ENCODE data around the gene GPC6. TPM values are rescaled to one million over a fixed set of nuclear protein-coding genes. Genes with fewer than 3 reads are reported as not detected.

GPC6 gene
- total RNA-seq, 5 donors from 2014 or later (not counting 1 experiment from before 2014, with no cell fraction given), result 0.03 to 0.18 (median 0.06) TPM; not detected in 2

DNA sequence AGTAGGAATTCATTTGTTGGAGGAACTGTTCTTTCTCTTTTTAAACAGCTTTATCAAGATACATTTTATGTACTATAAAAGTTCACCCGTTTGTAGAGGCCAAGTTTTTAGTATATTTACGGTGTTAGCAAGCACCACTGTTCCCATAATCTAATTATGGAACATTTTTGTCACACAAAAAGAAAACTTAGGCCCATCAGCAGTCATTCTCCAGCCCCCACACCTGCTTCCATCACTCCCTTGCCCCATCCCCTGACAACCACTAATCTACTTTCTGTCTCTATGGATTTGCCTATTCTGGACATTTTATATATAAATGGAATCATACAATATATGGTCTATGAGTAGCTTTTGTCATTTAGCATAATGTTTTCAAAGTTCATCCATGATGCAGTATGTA, 787.9 kb downstream of the GPC6 start:
- Mint-ChIP-seq H3K27ac (no peak overlapping the region), H3K4me1 (no peaks in the 10 kb centered on the region), H3K36me3 (no peaks in the 10 kb centered on the region), H3K9me3 (no peaks in the 10 kb centered on the region), H3K27me3 (peaks cover 5 to 16% of the 10 kb centered on the region in 2 donors), H3K4me3 (no peak overlapping the region)
- no CpG with 5 or more reads among the region's 2 CpGs for WGBS (ENCODE audit: insufficient coverage)
- no peaks in the 10 kb centered on the region for H3K36me3 ChIP-seq (ENCODE audit: control insufficient read depth in 2 of 2, extremely low read depth in 1 of 2, insufficient read depth in 1 of 2, low read length in 1 of 2)
- no peaks in the 10 kb centered on the region for H3K4me1 ChIP-seq (ENCODE audit: control insufficient read depth in 1 of 2, extremely low read depth in 1 of 2, insufficient read depth in 2 of 2, low read length in 2 of 2)
- ChIA-PET CTCF (no interaction called here), POLR2A (no interaction called here)
- no peaks in the 10 kb centered on the region for H3K9me3 ChIP-seq
- no peak overlapping the region for H3K27ac ChIP-seq (ENCODE audit: low read length)
- peaks cover 0 to 5% of the 10 kb centered on the region in 2 experiments for H3K27me3 ChIP-seq (replicated peaks in 1 of 2; ENCODE audit: control insufficient read depth in 2 of 2, extremely low read depth in 1 of 2, insufficient read depth in 2 of 2, low read length in 1 of 2)
- no peak for ATAC-seq (replicated peaks in 1 of 4)
- no peak overlapping the region for H3K4me3 ChIP-seq (ENCODE audit: control insufficient read depth in 1 of 2, extremely low read depth in 1 of 2, low read length in 1 of 2)
- DNase-seq, result no peak

DNA sequence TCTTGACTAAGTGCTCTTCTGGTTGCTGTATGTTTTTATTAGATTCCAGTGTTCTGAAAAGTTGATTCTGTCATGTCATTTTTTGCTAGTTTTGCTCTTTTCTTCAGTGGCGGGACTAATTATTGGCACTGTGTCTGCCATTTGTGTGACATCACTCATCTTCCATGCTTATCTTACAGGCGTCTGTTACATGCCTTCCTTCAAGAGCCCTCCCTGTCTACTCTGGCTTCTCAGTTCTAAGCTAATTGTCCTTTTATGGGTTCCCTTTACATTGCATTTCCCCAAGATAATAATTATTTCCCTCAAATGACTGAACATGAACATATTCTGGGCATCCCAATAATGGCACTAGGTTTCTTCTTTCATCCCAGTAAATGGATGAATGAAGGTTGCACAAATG, 793.8 kb downstream of the GPC6 start:
- no peaks in the 10 kb centered on the region for H3K4me1 Mint-ChIP-seq

DNA sequence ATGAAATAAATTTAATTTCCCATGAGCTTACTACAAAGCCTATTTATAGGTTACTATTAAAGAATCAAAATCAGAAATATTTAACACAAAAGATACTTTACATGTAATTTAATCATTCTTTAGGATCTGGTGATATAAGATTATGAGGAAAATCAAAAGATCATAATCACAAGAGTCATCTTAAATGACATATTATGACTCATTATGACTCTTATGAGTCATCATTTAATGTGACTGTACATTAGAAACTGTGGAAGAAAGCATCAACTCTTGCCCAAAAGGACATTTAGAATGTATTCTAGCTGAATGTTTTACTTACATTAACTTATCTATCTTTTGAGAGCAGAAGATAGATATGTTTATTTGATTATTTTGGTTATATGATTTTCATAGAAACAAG, 794.2 kb downstream of the GPC6 start:
- CTCF ChIA-PET, result interaction anchor here in 1 of 2 donors (0.6 kb wide), 1 partner anchor 93 kb away, joined by 5 read pairs; no protein-coding TSS in a partner anchor
- Histone ChIP-seq H3K27ac (ENCODE audit: low read length) (no peak overlapping the region), H3K9me3 (no peaks in the 10 kb centered on the region), H3K4me1 (ENCODE audit: control insufficient read depth in 1 of 2, extremely low read depth in 1 of 2, insufficient read depth in 2 of 2, low read length in 2 of 2) (no peaks in the 10 kb centered on the region), H3K36me3 (ENCODE audit: control insufficient read depth in 2 of 2, extremely low read depth in 1 of 2, insufficient read depth in 1 of 2, low read length in 1 of 2) (no peaks in the 10 kb centered on the region), H3K27me3 (replicated peaks in 1 of 2; ENCODE audit: control insufficient read depth in 2 of 2, extremely low read depth in 1 of 2, insufficient read depth in 2 of 2, low read length in 1 of 2) (peaks cover 0 to 5% of the 10 kb centered on the region in 2 experiments), H3K4me3 (ENCODE audit: control insufficient read depth in 1 of 2, extremely low read depth in 1 of 2, low read length in 1 of 2) (no peak overlapping the region)
- ATAC-seq (replicated peaks in 1 of 4) (no peak), DNase-seq (no peak)
- H3K36me3 Mint-ChIP-seq, result no peaks in the 10 kb centered on the region
- POLR2A ChIA-PET, result interaction anchor here in 1 of 2 donors (0.6 to 0.7 kb wide), 2 partner anchors 177 to 306 kb away, joined by 3 read pairs; no protein-coding TSS in a partner anchor
- no peak overlapping the region for H3K4me3 Mint-ChIP-seq
- H3K4me1 Mint-ChIP-seq, result no peaks in the 10 kb centered on the region
- peaks cover 13 to 24% of the 10 kb centered on the region in 2 donors for H3K27me3 Mint-ChIP-seq
- H3K9me3 Mint-ChIP-seq, result no peaks in the 10 kb centered on the region
- no peak overlapping the region for H3K27ac Mint-ChIP-seq

More for the DNA sequence above, 793.8 kb downstream of the GPC6 start:
- Mint-ChIP-seq H3K36me3 (no peaks in the 10 kb centered on the region), H3K27ac (no peak overlapping the region), H3K27me3 (peaks cover 13 to 24% of the 10 kb centered on the region in 2 donors), H3K4me3 (no peak overlapping the region), H3K9me3 (no peaks in the 10 kb centered on the region)
- Histone ChIP-seq H3K36me3 (ENCODE audit: control insufficient read depth in 2 of 2, extremely low read depth in 1 of 2, insufficient read depth in 1 of 2, low read length in 1 of 2) (no peaks in the 10 kb centered on the region), H3K27ac (ENCODE audit: low read length) (no peak overlapping the region), H3K27me3 (replicated peaks in 1 of 2; ENCODE audit: control insufficient read depth in 2 of 2, extremely low read depth in 1 of 2, insufficient read depth in 2 of 2, low read length in 1 of 2) (peaks cover 0 to 5% of the 10 kb centered on the region in 2 experiments), H3K4me3 (ENCODE audit: control insufficient read depth in 1 of 2, extremely low read depth in 1 of 2, low read length in 1 of 2) (no peak overlapping the region), H3K4me1 (ENCODE audit: control insufficient read depth in 1 of 2, extremely low read depth in 1 of 2, insufficient read depth in 2 of 2, low read length in 2 of 2) (no peaks in the 10 kb centered on the region), H3K9me3 (no peaks in the 10 kb centered on the region)
- DNase-seq (no peak), ATAC-seq (replicated peaks in 1 of 4) (no peak)
- 93% methylated on average over 2 of the region's 2 CpGs for WGBS (ENCODE audit: insufficient coverage)
- ChIA-PET CTCF (interaction anchor here in 1 of 2 donors (0.6 kb wide), 1 partner anchor 94 kb away, joined by 5 read pairs; no protein-coding TSS in a partner anchor), POLR2A (interaction anchor here in 1 of 2 donors (0.6 to 0.7 kb wide), 2 partner anchors 177 to 307 kb away, joined by 3 read pairs; no protein-coding TSS in a partner anchor)

DNA sequence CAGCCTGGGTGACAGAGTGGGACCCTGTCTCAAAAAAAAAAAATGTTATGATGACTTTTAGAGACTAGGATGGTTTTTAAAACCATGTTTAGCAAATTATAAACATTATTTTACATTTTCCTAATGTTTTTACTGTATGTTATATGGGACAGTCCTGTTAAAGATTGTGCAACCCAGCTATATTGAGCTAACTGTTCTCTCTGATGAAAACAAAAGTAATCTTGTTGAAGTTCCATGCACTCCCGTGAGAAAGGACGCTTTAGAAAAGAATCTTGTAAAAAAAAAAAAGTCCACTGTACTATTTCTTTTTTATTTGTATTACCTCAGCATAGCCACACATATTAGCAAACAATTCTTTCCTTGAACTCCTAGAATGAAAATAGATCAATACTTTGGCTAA, 801.6 kb downstream of the GPC6 start:
- Mint-ChIP-seq H3K36me3 (no peaks in the 10 kb centered on the region), H3K27me3 (peaks cover 4 to 6% of the 10 kb centered on the region in 2 donors), H3K4me3 (no peak overlapping the region), H3K4me1 (no peaks in the 10 kb centered on the region), H3K9me3 (no peaks in the 10 kb centered on the region), H3K27ac (no peak overlapping the region)
- WGBS (ENCODE audit: insufficient coverage), result no CpG with 5 or more reads among the region's 2 CpGs
- CTCF ChIA-PET, result no interaction called here
- H3K27me3 ChIP-seq (replicated peaks in 1 of 2; ENCODE audit: control insufficient read depth in 2 of 2, extremely low read depth in 1 of 2, insufficient read depth in 2 of 2, low read length in 1 of 2), result no peaks in the 10 kb centered on the region
- no peaks in the 10 kb centered on the region for H3K4me1 ChIP-seq (ENCODE audit: control insufficient read depth in 1 of 2, extremely low read depth in 1 of 2, insufficient read depth in 2 of 2, low read length in 2 of 2)
- no peak overlapping the region for H3K27ac ChIP-seq (ENCODE audit: low read length)
- POLR2A ChIA-PET, result no interaction called here
- ATAC-seq (replicated peaks in 1 of 4) (no peak), DNase-seq (no peak)
- no peak overlapping the region for H3K4me3 ChIP-seq (ENCODE audit: control insufficient read depth in 1 of 2, extremely low read depth in 1 of 2, low read length in 1 of 2)
- H3K9me3 ChIP-seq, result no peaks in the 10 kb centered on the region
- no peaks in the 10 kb centered on the region for H3K36me3 ChIP-seq (ENCODE audit: control insufficient read depth in 2 of 2, extremely low read depth in 1 of 2, insufficient read depth in 1 of 2, low read length in 1 of 2)

DNA sequence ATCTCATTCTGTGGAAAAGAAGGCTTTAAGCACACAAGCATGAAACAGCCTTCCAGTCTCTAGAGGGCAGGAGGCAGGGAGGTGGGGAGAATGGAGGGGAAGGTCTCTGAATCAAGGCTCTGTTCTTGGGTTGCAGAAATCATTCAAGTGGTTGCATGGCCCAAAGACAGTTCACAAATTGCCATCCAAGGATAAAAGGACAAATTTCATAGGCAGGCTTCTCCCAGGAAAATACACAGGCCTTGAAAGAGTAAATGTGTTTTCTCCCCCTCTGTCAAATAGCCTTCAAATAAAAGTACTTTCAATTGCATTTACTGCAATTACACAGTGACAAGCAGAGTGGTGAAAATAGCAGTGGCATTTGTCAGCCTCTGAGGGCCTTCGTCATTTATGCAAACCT, 802.0 kb downstream of the GPC6 start:
- H3K4me1 ChIP-seq (ENCODE audit: control insufficient read depth in 1 of 2, extremely low read depth in 1 of 2, insufficient read depth in 2 of 2, low read length in 2 of 2), result no peaks in the 10 kb centered on the region
- Mint-ChIP-seq H3K9me3 (no peaks in the 10 kb centered on the region), H3K4me1 (no peaks in the 10 kb centered on the region), H3K4me3 (no peak overlapping the region), H3K27me3 (peaks cover 4 to 6% of the 10 kb centered on the region in 2 donors), H3K36me3 (no peaks in the 10 kb centered on the region), H3K27ac (no peak overlapping the region)
- H3K27me3 ChIP-seq (replicated peaks in 1 of 2; ENCODE audit: control insufficient read depth in 2 of 2, extremely low read depth in 1 of 2, insufficient read depth in 2 of 2, low read length in 1 of 2), result no peaks in the 10 kb centered on the region
- H3K36me3 ChIP-seq (ENCODE audit: control insufficient read depth in 2 of 2, extremely low read depth in 1 of 2, insufficient read depth in 1 of 2, low read length in 1 of 2), result no peaks in the 10 kb centered on the region
- no peaks in the 10 kb centered on the region for H3K9me3 ChIP-seq
- POLR2A ChIA-PET, result no interaction called here
- WGBS (ENCODE audit: insufficient coverage), result no CpG with 5 or more reads among the region's 1 CpG
- no peak overlapping the region for H3K4me3 ChIP-seq (ENCODE audit: control insufficient read depth in 1 of 2, extremely low read depth in 1 of 2, low read length in 1 of 2)
- ATAC-seq (replicated peaks in 1 of 4), result no peak
- CTCF ChIA-PET, result no interaction called here
- H3K27ac ChIP-seq (ENCODE audit: low read length), result no peak overlapping the region
- no peak for DNase-seq

DNA sequence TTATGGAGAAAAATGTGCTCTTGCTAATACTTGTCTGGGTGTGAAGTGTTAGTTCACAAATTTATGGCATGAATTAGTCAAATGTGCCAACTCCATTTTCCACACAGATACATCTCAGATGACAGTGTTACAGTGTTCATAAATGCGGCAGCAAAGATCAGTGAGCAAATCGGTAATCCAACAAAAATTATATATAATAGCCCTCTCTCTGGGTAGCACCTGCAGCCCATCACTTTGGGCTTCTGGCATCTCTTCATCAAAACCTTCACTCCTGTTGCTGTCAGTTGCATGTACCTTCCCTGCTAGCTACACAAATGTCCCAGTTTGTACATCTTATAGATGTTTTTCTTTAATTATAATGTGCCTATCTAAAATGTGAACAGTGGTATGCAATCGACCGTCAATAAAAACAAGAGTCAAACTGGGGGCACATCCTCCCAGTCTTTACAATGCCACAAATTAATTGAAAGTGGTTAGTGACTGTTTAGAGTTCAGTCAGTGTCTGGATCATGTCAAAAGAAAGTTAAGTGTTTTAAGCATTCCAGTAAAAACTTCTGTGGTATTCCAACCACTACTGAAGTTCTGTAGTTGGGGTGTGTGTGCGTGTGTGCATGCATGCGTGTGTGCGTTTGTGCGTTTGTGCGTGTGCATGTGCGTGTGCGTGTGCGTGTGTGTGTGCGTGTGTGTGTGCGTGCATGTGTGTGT, 804.0 kb downstream of the GPC6 start:
- DNase-seq, result no peak
- whole genome bisulfite sequencing (ENCODE audit: insufficient coverage), result 96% methylated on average over 8 of the region's 14 CpGs

More for the DNA sequence above, 804.0 kb downstream of the GPC6 start:
- H3K9me3 Mint-ChIP-seq, result no peaks in the 10 kb centered on the region
- Histone ChIP-seq H3K27ac (ENCODE audit: low read length) (no peak overlapping the region), H3K4me3 (ENCODE audit: control insufficient read depth in 1 of 2, extremely low read depth in 1 of 2, low read length in 1 of 2) (no peak overlapping the region), H3K4me1 (ENCODE audit: control insufficient read depth in 1 of 2, extremely low read depth in 1 of 2, insufficient read depth in 2 of 2, low read length in 2 of 2) (no peaks in the 10 kb centered on the region), H3K9me3 (no peaks in the 10 kb centered on the region), H3K27me3 (replicated peaks in 1 of 2; ENCODE audit: control insufficient read depth in 2 of 2, extremely low read depth in 1 of 2, insufficient read depth in 2 of 2, low read length in 1 of 2) (no peaks in the 10 kb centered on the region), H3K36me3 (ENCODE audit: control insufficient read depth in 2 of 2, extremely low read depth in 1 of 2, insufficient read depth in 1 of 2, low read length in 1 of 2) (no peaks in the 10 kb centered on the region)
- H3K4me1 Mint-ChIP-seq, result no peaks in the 10 kb centered on the region
- POLR2A ChIA-PET, result no interaction called here
- H3K27me3 Mint-ChIP-seq, result peaks cover 6% of the 10 kb centered on the region in 2 donors
- H3K36me3 Mint-ChIP-seq, result no peaks in the 10 kb centered on the region
- H3K27ac Mint-ChIP-seq, result no peak overlapping the region
- ATAC-seq (replicated peaks in 1 of 4), result no peak
- CTCF ChIA-PET, result no interaction called here
- no peak overlapping the region for H3K4me3 Mint-ChIP-seq

Measured in T-cell (primary cell).